ENCODE measurements around the gene KRT80. TPM values are rescaled to one million over a fixed set of nuclear protein-coding genes. Genes with fewer than 3 reads are reported as not detected.

KRT80 gene
- total RNA-seq, 1 experiment from 2014 or later, result 51.5 TPM

DNA sequence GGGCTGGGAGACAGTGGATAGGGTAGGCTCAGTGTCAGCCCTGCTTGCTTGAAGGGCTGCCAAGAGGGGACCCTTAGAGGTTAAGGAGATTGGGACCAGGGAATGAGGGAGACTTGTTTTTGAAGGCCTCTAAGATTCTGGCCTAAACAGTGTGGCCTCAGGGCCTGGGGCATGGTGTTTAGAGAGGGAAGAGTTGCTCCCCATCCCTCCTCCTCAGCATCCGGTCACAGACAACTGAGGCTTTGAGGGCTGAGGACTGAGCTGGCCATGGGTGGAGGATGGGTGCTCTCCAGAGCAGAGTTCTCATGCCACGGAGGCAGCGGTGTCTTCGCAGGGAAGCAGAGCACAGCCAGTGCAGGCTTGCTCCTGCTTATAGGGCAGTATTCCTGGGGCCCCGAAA lies 49.4 kb downstream of the KRT80 start:
- no peaks in the 10 kb centered on the region for H3K27me3 ChIP-seq (ENCODE audit: control insufficient read depth, insufficient read depth, low read length)
- ATAC-seq, result no peak
- no peak overlapping the region for H3K27ac ChIP-seq (ENCODE audit: low read length)
- in situ Hi-C loops (cut with HindIII; ENCODE audit: low pct_unique_long_range_greater_than_20kb, low sequenced_read_pairs) (no loop called here), intact Hi-C loops (cut with micrococcal nuclease; ENCODE audit: unreplicated experiment) (loop anchor here (10.0 kb wide), 1 partner anchor 442 kb away; no protein-coding TSS in a partner anchor)
- no peaks in the 10 kb centered on the region for H3K9me3 ChIP-seq (ENCODE audit: control insufficient read depth, insufficient read depth, low read depth, low read length)
- no peak for TF ChIP-seq CTCF (IDR thresholded peaks at IDR 0.05)
- TF ChIP-seq POLR2AphosphoS5 (IDR thresholded peaks at IDR 0.05; ENCODE audit: low read depth, low read length), result no peak
- TF ChIP-seq, protein P1, sequence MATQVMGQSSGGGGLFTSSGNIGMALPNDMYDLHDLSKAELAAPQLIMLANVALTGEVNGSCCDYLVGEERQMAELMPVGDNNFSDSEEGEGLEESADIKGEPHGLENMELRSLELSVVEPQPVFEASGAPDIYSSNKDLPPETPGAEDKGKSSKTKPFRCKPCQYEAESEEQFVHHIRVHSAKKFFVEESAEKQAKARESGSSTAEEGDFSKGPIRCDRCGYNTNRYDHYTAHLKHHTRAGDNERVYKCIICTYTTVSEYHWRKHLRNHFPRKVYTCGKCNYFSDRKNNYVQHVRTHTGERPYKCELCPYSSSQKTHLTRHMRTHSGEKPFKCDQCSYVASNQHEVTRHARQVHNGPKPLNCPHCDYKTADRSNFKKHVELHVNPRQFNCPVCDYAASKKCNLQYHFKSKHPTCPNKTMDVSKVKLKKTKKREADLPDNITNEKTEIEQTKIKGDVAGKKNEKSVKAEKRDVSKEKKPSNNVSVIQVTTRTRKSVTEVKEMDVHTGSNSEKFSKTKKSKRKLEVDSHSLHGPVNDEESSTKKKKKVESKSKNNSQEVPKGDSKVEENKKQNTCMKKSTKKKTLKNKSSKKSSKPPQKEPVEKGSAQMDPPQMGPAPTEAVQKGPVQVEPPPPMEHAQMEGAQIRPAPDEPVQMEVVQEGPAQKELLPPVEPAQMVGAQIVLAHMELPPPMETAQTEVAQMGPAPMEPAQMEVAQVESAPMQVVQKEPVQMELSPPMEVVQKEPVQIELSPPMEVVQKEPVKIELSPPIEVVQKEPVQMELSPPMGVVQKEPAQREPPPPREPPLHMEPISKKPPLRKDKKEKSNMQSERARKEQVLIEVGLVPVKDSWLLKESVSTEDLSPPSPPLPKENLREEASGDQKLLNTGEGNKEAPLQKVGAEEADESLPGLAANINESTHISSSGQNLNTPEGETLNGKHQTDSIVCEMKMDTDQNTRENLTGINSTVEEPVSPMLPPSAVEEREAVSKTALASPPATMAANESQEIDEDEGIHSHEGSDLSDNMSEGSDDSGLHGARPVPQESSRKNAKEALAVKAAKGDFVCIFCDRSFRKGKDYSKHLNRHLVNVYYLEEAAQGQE (IDR thresholded peaks at IDR 0.05; ENCODE audit: insufficient read depth in 1 of 2, low read depth in 2 of 2, low read length in 1 of 2), result no peak
- no peak for TF ChIP-seq SIN3A (IDR thresholded peaks at IDR 0.05; ENCODE audit: borderline replicate concordance, insufficient read depth, low read depth, low read length)
- TF ChIP-seq TCF7L2 (IDR thresholded peaks at IDR 0.05; ENCODE audit: low read depth, low read length), result no peak
- no TSS peak for BruUV-seq (replicated peaks)
- POLR2A ChIA-PET, result no interaction called here
- CTCF ChIA-PET, result no interaction called here
- H3K4me3 ChIP-seq (ENCODE audit: low read depth in 2 of 2, low read length in 2 of 2), result no peak overlapping the region
- peaks cover 35% of the 10 kb centered on the region for H3K4me1 ChIP-seq (ENCODE audit: control insufficient read depth, insufficient read depth, low read length)
- no peak for DNase-seq (ENCODE audit: low read depth, low spot score)
- H3K36me3 ChIP-seq (ENCODE audit: control insufficient read depth, insufficient read depth, low read length), result no peaks in the 10 kb centered on the region

DNA sequence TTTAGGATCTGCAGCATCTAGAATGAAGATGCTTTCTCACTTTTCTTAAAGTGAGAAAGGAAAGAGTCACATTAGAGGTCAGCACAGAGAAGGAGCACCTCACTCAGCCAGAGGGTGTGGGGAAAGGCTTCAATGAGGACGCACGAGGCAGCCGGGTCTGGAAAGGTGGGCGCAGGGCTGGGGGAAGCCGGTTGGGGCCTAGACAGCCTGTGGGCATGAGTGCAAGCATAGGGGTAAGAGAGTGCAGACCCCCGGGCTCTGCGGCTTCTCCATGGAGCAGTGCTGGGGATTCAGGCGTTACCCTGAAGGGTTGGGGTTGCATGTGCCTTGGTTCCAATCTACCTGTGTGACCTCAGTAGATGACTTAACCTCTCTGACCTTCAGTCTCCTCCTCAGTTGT lies 49.9 kb downstream of the KRT80 start:
- ChIA-PET CTCF (no interaction called here), POLR2A (no interaction called here)
- DNase-seq (ENCODE audit: low read depth, low spot score), result no peak
- Histone ChIP-seq H3K27me3 (ENCODE audit: control insufficient read depth, insufficient read depth, low read length) (no peaks in the 10 kb centered on the region), H3K9me3 (ENCODE audit: control insufficient read depth, insufficient read depth, low read depth, low read length) (no peaks in the 10 kb centered on the region), H3K27ac (ENCODE audit: low read length) (no peak overlapping the region), H3K4me3 (ENCODE audit: low read depth in 2 of 2, low read length in 2 of 2) (no peak overlapping the region), H3K4me1 (ENCODE audit: control insufficient read depth, insufficient read depth, low read length) (peaks cover 29% of the 10 kb centered on the region), H3K36me3 (ENCODE audit: control insufficient read depth, insufficient read depth, low read length) (no peaks in the 10 kb centered on the region)
- intact Hi-C loops (cut with micrococcal nuclease; ENCODE audit: unreplicated experiment), result loop anchor here (10.0 kb wide), 1 partner anchor 443 kb away; no protein-coding TSS in a partner anchor
- no peak for TF ChIP-seq CTCF (IDR thresholded peaks at IDR 0.05)
- no peak for TF ChIP-seq SIN3A (IDR thresholded peaks at IDR 0.05; ENCODE audit: borderline replicate concordance, insufficient read depth, low read depth, low read length)
- TF ChIP-seq, protein P1 (IDR thresholded peaks at IDR 0.05; ENCODE audit: insufficient read depth in 1 of 2, low read depth in 2 of 2, low read length in 1 of 2), result no peak
- no peak for TF ChIP-seq TCF7L2 (IDR thresholded peaks at IDR 0.05; ENCODE audit: low read depth, low read length)
- TF ChIP-seq POLR2AphosphoS5 (IDR thresholded peaks at IDR 0.05; ENCODE audit: low read depth, low read length), result no peak
- BruUV-seq (replicated peaks), result no TSS peak
- in situ Hi-C loops (cut with HindIII; ENCODE audit: low pct_unique_long_range_greater_than_20kb, low sequenced_read_pairs), result no loop called here
- no peak for ATAC-seq

All from Panc1 (cell line).